GM23338 (cell line): ENCODE results near the gene TUBG2. TPM values are rescaled to one million over a fixed set of nuclear protein-coding genes. Genes with fewer than 3 reads are reported as not detected.

Experiments
- ATAC-seq: fragments of 200-7000 bp; cut with Tn5 transposase; 3 replicates; pipeline ENCODE4 v1.9.1; 2020
- DNase-seq: peaks from one replicate; pipeline ENCODE4 v3.0.0-alpha.2; 2015; ENCODE audit warnings: low spot score
- H2AFZ ChIP-seq: fragments of 200-600 bp; sonication (generic); 2 replicates; pipeline ENCODE4 v1.8.0; 2016; ENCODE audit warnings: antibody characterized with exemption, mild to moderate bottlenecking, moderate library complexity
- H3F3A ChIP-seq: fragments of 200-600 bp; sonication (generic); replicated peaks from 2 replicates; pipeline ENCODE4 v1.8.0; 2017; ENCODE audit warnings: antibody characterized with exemption, mixed run types, low read depth
- H3K27ac ChIP-seq: fragments of 200-600 bp; sonication (generic); 2 replicates; pipeline ENCODE4 v1.6.1; 2016; ENCODE audit warnings: low read depth
- H3K27me3 ChIP-seq: fragments of 200-600 bp; sonication (generic); 2 replicates; pipeline ENCODE4 v1.8.0; 2016; ENCODE audit warnings: mild to moderate bottlenecking, mixed run types, moderate library complexity; ENCODE audit not compliant: insufficient read depth
- H3K36me3 ChIP-seq: fragments of 200-600 bp; sonication (generic); 2 replicates; pipeline ENCODE4 v1.8.0; 2016; ENCODE audit warnings: mild to moderate bottlenecking; ENCODE audit not compliant: insufficient read depth
- H3K4me1 ChIP-seq: fragments of 200-600 bp; sonication (generic); 2 replicates; pipeline ENCODE4 v1.8.0; 2016; ENCODE audit warnings: mild to moderate bottlenecking, moderate library complexity; ENCODE audit not compliant: insufficient read depth
- H3K4me2 ChIP-seq: fragments of 200-600 bp; sonication (generic); 2 replicates; pipeline ENCODE4 v1.7.1; 2017; ENCODE audit warnings: mixed run types
- H3K4me3 ChIP-seq: fragments of 200-600 bp; sonication (generic); 2 replicates; pipeline ENCODE4 v1.6.1; 2016; ENCODE audit warnings: mixed run types
- H3K79me2 ChIP-seq: fragments of 200-600 bp; sonication (generic); replicated peaks from 2 replicates; pipeline ENCODE4 v1.8.0; 2017; ENCODE audit warnings: mild to moderate bottlenecking; ENCODE audit not compliant: insufficient read depth
- H3K9me2 ChIP-seq: fragments of 200-600 bp; sonication (generic); 2 replicates; pipeline ENCODE4 v1.8.0; 2017; ENCODE audit not compliant: insufficient read depth
- H4K20me1 ChIP-seq: fragments of 200-600 bp; sonication (generic); replicated peaks from 2 replicates; pipeline ENCODE4 v1.8.0; 2017; ENCODE audit warnings: mild to moderate bottlenecking; ENCODE audit not compliant: insufficient read depth
- H3K27ac Mint-ChIP-seq: 2 replicates; pipeline ENCODE4 v1.8.0; 2020; ENCODE audit warnings: inconsistent platforms, mild to moderate bottlenecking, moderate library complexity, mixed read lengths
- H3K27me3 Mint-ChIP-seq: 3 replicates; pipeline ENCODE4 v1.8.0; 2022; ENCODE audit warnings: low read depth, mild to moderate bottlenecking, moderate library complexity, mixed read lengths, inconsistent platforms; ENCODE audit not compliant: insufficient read depth, poor library complexity
- H3K36me3 Mint-ChIP-seq: 3 replicates; pipeline ENCODE4 v1.8.0; 2021; ENCODE audit warnings: low read depth, mild to moderate bottlenecking, inconsistent platforms, moderate library complexity, mixed read lengths
- H3K4me1 Mint-ChIP-seq: 3 replicates; pipeline ENCODE4 v1.8.0; 2020; ENCODE audit warnings: mild to moderate bottlenecking, inconsistent platforms, mixed read lengths
- H3K4me3 Mint-ChIP-seq: 3 replicates; pipeline ENCODE4 v1.8.0; 2021; ENCODE audit warnings: moderate library complexity, mild to moderate bottlenecking, inconsistent platforms, mixed read lengths
- H3K9me3 Mint-ChIP-seq: 3 replicates; pipeline ENCODE4 v1.8.0; 2020; ENCODE audit warnings: moderate library complexity, mild to moderate bottlenecking, inconsistent platforms, mixed read lengths
- CREB1 ChIP-seq: fragments of 250-450 bp; sonication (Bioruptor Pico); IDR thresholded peaks from 2 replicates; pipeline ENCODE4 v1.5.0; 2020; ENCODE audit warnings: low read depth, mild to moderate bottlenecking, moderate library complexity
- CTCF ChIP-seq, 2 experiments: fragments of 200-600 bp in 1 of 2; sonication (generic) in 1 of 2; conservative IDR thresholded peaks; 2 replicates each; pipeline versions ENCODE4 v1.5.1 to v1.6.1; 2016 to 2017; ENCODE audit warnings: antibody characterized with exemption in 2 of 2, low read depth in 2 of 2, mild to moderate bottlenecking in 2 of 2, moderate library complexity in 1 of 2
- ETS1 ChIP-seq: IDR thresholded peaks from 2 replicates; pipeline ENCODE4 v1.6.1; 2016; ENCODE audit warnings: antibody characterized with exemption
- EZH2 ChIP-seq: fragments of 200-600 bp; sonication (generic); IDR thresholded peaks from one replicate; pipeline ENCODE4 v1.8.0; 2017; ENCODE audit warnings: antibody characterized with exemption, mild to moderate bottlenecking, low read depth; ENCODE audit not compliant: unreplicated experiment
- EZH2phosphoT487 ChIP-seq: fragments of 200-600 bp; sonication (generic); IDR thresholded peaks from one replicate; pipeline ENCODE4 v1.8.1; 2018; ENCODE audit warnings: antibody characterized with exemption; ENCODE audit not compliant: unreplicated experiment
- JUNB ChIP-seq: IDR thresholded peaks from one replicate; pipeline ENCODE4 v1.6.1; 2016; ENCODE audit warnings: antibody characterized with exemption; ENCODE audit not compliant: unreplicated experiment
- NANOG ChIP-seq: IDR thresholded peaks from 2 replicates; pipeline ENCODE4 v1.6.1; 2016; ENCODE audit warnings: antibody characterized with exemption, borderline replicate concordance
- POLR2AphosphoS5 ChIP-seq: IDR thresholded peaks from 2 replicates; pipeline ENCODE4 v1.6.1; 2016; ENCODE audit warnings: antibody characterized with exemption, low read depth
- REST ChIP-seq: IDR thresholded peaks from one replicate; pipeline ENCODE4 v1.6.1; 2018; ENCODE audit warnings: antibody characterized with exemption; ENCODE audit not compliant: unreplicated experiment
- STAT1 ChIP-seq: IDR thresholded peaks from one replicate; pipeline ENCODE4 v1.6.1; 2016; ENCODE audit warnings: antibody characterized with exemption; ENCODE audit not compliant: unreplicated experiment
- ZNF114 ChIP-seq: fragments of 250-450 bp; sonication (Bioruptor Pico); IDR thresholded peaks from 2 replicates; pipeline ENCODE4 v1.5.0; 2020; ENCODE audit warnings: mild to moderate bottlenecking, moderate library complexity
- ZNF331 ChIP-seq: fragments of 250-450 bp; sonication (Bioruptor Pico); IDR thresholded peaks from 2 replicates; pipeline ENCODE4 v1.5.0; 2020; ENCODE audit warnings: low read depth, mild to moderate bottlenecking, moderate library complexity
- ZNF462 ChIP-seq: fragments of 250-450 bp; sonication (Bioruptor Pico); IDR thresholded peaks from 2 replicates; pipeline ENCODE4 v1.5.0; 2020; ENCODE audit warnings: mild to moderate bottlenecking, moderate library complexity
- polyA plus RNA-seq: library from polyadenylated mRNA; unstranded; fragments of >200 nt; fragmentation: Nextera tagmentation; extraction: Ambion mirVana; gene quantifications from 2 replicates; pipeline ENCODE4 v1.2.1, GENCODE V29; 2016
- total RNA-seq: library from RNA; depleted of rRNA; stranded (reverse); fragments of >200 nt; shearing (Covaris generic); gene quantifications from 2 replicates; pipeline ENCODE4 v1.2.3, GENCODE V29; 2014

TUBG2 gene
- total and polyA plus RNA-seq, 2 experiments from 2014 or later, result 18.2 to 19.0 TPM

- Histone ChIP-seq H3K79me2 (peaks cover 13% of the 10 kb centered on the region), H3K27me3 (no peaks in the 10 kb centered on the region), H2AFZ (no peak overlapping the region), H3K4me3 (no peak overlapping the region), H3K4me1 (peaks cover 12% of the 10 kb centered on the region), H4K20me1 (peaks cover 17% of the 10 kb centered on the region), H3F3A (peaks cover 8% of the 10 kb centered on the region; the same call in 1 of the 2 replicates), H3K9me2 (no peaks in the 10 kb centered on the region), H3K36me3 (peaks cover 17% of the 10 kb centered on the region), H3K27ac (no peak overlapping the region), H3K4me2 (no peak overlapping the region)
- peaks cover 9% of the 10 kb centered on the region; the same call in 2 of the 3 replicates for H3K4me1 Mint-ChIP-seq
- ATAC-seq (no peak), DNase-seq (no peak)
- H3K27me3 Mint-ChIP-seq, result peaks cover 7% of the 10 kb centered on the region
- peaks cover 50% of the 10 kb centered on the region for H3K36me3 Mint-ChIP-seq
- no peak overlapping the region for H3K27ac Mint-ChIP-seq
- H3K9me3 Mint-ChIP-seq, result no peaks in the 10 kb centered on the region; the same call in 2 of the 3 replicates
- H3K4me3 Mint-ChIP-seq, result no peak overlapping the region
- TF ChIP-seq POLR2AphosphoS5 (no peak), EZH2 (no peak), STAT1 (no peak), ETS1 (no peak), CREB1 (CRISPR knock-in tag) (no peak), JUNB (no peak), ZNF462 (CRISPR knock-in tag) (no peak), CTCF (conservative IDR thresholded peaks at IDR 0.05; ENCODE audit: low read depth in 2 of 2) (no peak), ZNF114 (CRISPR knock-in tag) (no peak), ZNF331 (CRISPR knock-in tag) (no peak), NANOG (no peak), EZH2phosphoT487 (no peak), REST (no peak)
Observed at GRCh38 chr17:42613699-42614295, 45.3 kb upstream of the TUBG2 start.
